Astrocyte (in vitro differentiated cells and primary cell): ENCODE results near the gene KCTD21. TPM values are rescaled to one million over a fixed set of nuclear protein-coding genes. Genes with fewer than 3 reads are reported as not detected.
A peak's percentile ranks its signal among the peaks of the same experiment; 100 is the strongest.

Source experiments
- DNase-seq: peaks from one replicate; pipeline ENCODE4 v3.0.0-alpha.2; 2010; ENCODE audit warnings: low read depth
- FAIRE-seq: peaks from 2 replicates; lab custom pipeline; 2011; peaks lifted over from hg19 to GRCh38; lab: Jason Lieb, UNC
- H2AFZ ChIP-seq: 2 replicates; pipeline ENCODE4 v1.6.0; 2012; ENCODE audit warnings: low read depth, low read length, inconsistent platforms
- H3K27ac ChIP-seq: 2 replicates; pipeline ENCODE4 v1.5.1; 2011; ENCODE audit warnings: low read depth, low read length, inconsistent platforms
- H3K27me3 ChIP-seq: 2 replicates; pipeline ENCODE4 v1.6.0; 2011; ENCODE audit warnings: low read length, inconsistent platforms; ENCODE audit not compliant: insufficient read depth
- H3K36me3 ChIP-seq: 2 replicates; pipeline ENCODE4 v1.5.1; 2011; ENCODE audit warnings: low read length, inconsistent platforms; ENCODE audit not compliant: insufficient read depth
- H3K4me1 ChIP-seq: 2 replicates; pipeline ENCODE4 v1.5.1; 2011; ENCODE audit warnings: low read length, inconsistent platforms; ENCODE audit not compliant: insufficient read depth
- H3K4me2 ChIP-seq: 2 replicates; pipeline ENCODE4 v1.6.0; 2012; ENCODE audit warnings: low read length, inconsistent platforms
- H3K4me3 ChIP-seq: 2 replicates; pipeline ENCODE4 v1.5.1; 2011; ENCODE audit warnings: low read depth, mild to moderate bottlenecking, low read length, inconsistent platforms; ENCODE audit not compliant: insufficient read depth
- H3K79me2 ChIP-seq: 2 replicates; pipeline ENCODE4 v1.6.0; 2012; ENCODE audit warnings: mild to moderate bottlenecking, low read length, inconsistent platforms; ENCODE audit not compliant: insufficient read depth
- H3K9ac ChIP-seq: 2 replicates; pipeline ENCODE4 v1.6.0; 2012; ENCODE audit warnings: mild to moderate bottlenecking, low read length, inconsistent platforms
- H3K9me3 ChIP-seq: 2 replicates; pipeline ENCODE4 v1.5.1; 2012; ENCODE audit warnings: low read depth, mild to moderate bottlenecking, low read length, inconsistent platforms; ENCODE audit not compliant: insufficient read depth
- H4K20me1 ChIP-seq: 2 replicates; pipeline ENCODE4 v1.6.0; 2012; ENCODE audit warnings: low read length, inconsistent platforms; ENCODE audit not compliant: insufficient read depth
- H3K27ac Mint-ChIP-seq: one replicate; pipeline ENCODE4 v1.8.0; 2021; ENCODE audit warnings: mild to moderate bottlenecking, mixed read lengths; ENCODE audit not compliant: unreplicated experiment
- H3K27me3 Mint-ChIP-seq: one replicate; pipeline ENCODE4 v1.8.0; 2021; ENCODE audit warnings: low read depth, mixed read lengths; ENCODE audit not compliant: unreplicated experiment
- H3K36me3 Mint-ChIP-seq: one replicate; pipeline ENCODE4 v1.8.0; 2021; ENCODE audit warnings: low read depth, mixed read lengths; ENCODE audit not compliant: unreplicated experiment
- H3K4me1 Mint-ChIP-seq: one replicate; pipeline ENCODE4 v1.8.0; 2021; ENCODE audit warnings: low read depth, mixed read lengths; ENCODE audit not compliant: unreplicated experiment
- H3K4me3 Mint-ChIP-seq: one replicate; pipeline ENCODE4 v1.8.0; 2021; ENCODE audit warnings: mild to moderate bottlenecking, moderate library complexity, mixed read lengths; ENCODE audit not compliant: unreplicated experiment
- H3K9me3 Mint-ChIP-seq: one replicate; pipeline ENCODE4 v1.8.0; 2021; ENCODE audit warnings: mild to moderate bottlenecking, mixed read lengths; ENCODE audit not compliant: unreplicated experiment
- CTCF ChIP-seq: IDR thresholded peaks from 2 replicates; pipeline ENCODE4 v1.5.1; 2011; ENCODE audit warnings: low read depth, mild to moderate bottlenecking, inconsistent platforms, low read length, moderate library complexity; ENCODE audit not compliant: insufficient read depth
- EZH2 ChIP-seq: IDR thresholded peaks from 2 replicates; pipeline ENCODE4 v1.6.1; 2012; ENCODE audit warnings: mild to moderate bottlenecking, low read length, inconsistent platforms; ENCODE audit not compliant: insufficient read depth
- total RNA-seq: library from RNA; stranded (reverse); gene quantifications from 2 replicates; pipeline ENCODE4 v1.2.1, GENCODE V29; 2021

The KCTD21 gene
- total RNA-seq, 1 donor from 2014 or later: 14.0 TPM

GRCh38 chr11:78208257-78209165 lies 20.1 kb upstream of the KCTD21 start:
- peaks cover 37% of the 10 kb centered on the region for H3K36me3 Mint-ChIP-seq
- no peaks in the 10 kb centered on the region for H3K9me3 ChIP-seq
- TF ChIP-seq CTCF: no peak
- no peak for TF ChIP-seq EZH2
- no peaks in the 10 kb centered on the region for H3K27me3 Mint-ChIP-seq
- H2AFZ ChIP-seq: no peak overlapping the region
- peaks cover 3% of the 10 kb centered on the region for H3K36me3 ChIP-seq
- H3K4me2 ChIP-seq: no peak overlapping the region
- H3K9me3 Mint-ChIP-seq: peaks cover 3% of the 10 kb centered on the region
- H3K79me2 ChIP-seq: peaks cover 14% of the 10 kb centered on the region
- peaks cover 58% of the 10 kb centered on the region for H4K20me1 ChIP-seq
- no peaks in the 10 kb centered on the region for H3K27me3 ChIP-seq
- H3K4me3 ChIP-seq: no peak overlapping the region
- FAIRE-seq (no peak), DNase-seq (no peak)
- no peak overlapping the region for H3K27ac ChIP-seq
- no peak overlapping the region for H3K9ac ChIP-seq
- no peaks in the 10 kb centered on the region for H3K4me1 ChIP-seq
- peak overlapping the region; percentile 83 for H3K27ac Mint-ChIP-seq
- H3K4me1 Mint-ChIP-seq: peaks cover 10% of the 10 kb centered on the region
- H3K4me3 Mint-ChIP-seq: no peak overlapping the region

GRCh38 chr11:78207532-78208256 lies 19.3 kb upstream of the KCTD21 start:
- no peak for FAIRE-seq
- Mint-ChIP-seq H3K4me3 (no peak overlapping the region), H3K27ac (no peak overlapping the region)

More at GRCh38 chr11:78207532-78208256, 19.3 kb upstream of the KCTD21 start:
- H3K4me1 ChIP-seq: no peaks in the 10 kb centered on the region
- H3K36me3 Mint-ChIP-seq: peaks cover 43% of the 10 kb centered on the region
- peaks cover 6% of the 10 kb centered on the region for H3K79me2 ChIP-seq
- H3K4me2 ChIP-seq: no peak overlapping the region
- peaks cover 13% of the 10 kb centered on the region for H3K4me1 Mint-ChIP-seq
- H3K27me3 ChIP-seq: no peaks in the 10 kb centered on the region
- no peak overlapping the region for H2AFZ ChIP-seq
- no peak overlapping the region for H3K4me3 ChIP-seq
- no peaks in the 10 kb centered on the region for H3K9me3 ChIP-seq
- H4K20me1 ChIP-seq: peaks cover 55% of the 10 kb centered on the region
- no peak for DNase-seq
- H3K36me3 ChIP-seq: peaks cover 3% of the 10 kb centered on the region
- no peaks in the 10 kb centered on the region for H3K27me3 Mint-ChIP-seq
- H3K27ac ChIP-seq: no peak overlapping the region
- no peak overlapping the region for H3K9ac ChIP-seq
- peaks cover 3% of the 10 kb centered on the region for H3K9me3 Mint-ChIP-seq
- TF ChIP-seq CTCF: no peak
- TF ChIP-seq EZH2: no peak
